Karpas-422 (cell line): ENCODE data around the gene PTPRD. TPM values are rescaled to one million over a fixed set of nuclear protein-coding genes. Genes with fewer than 3 reads are reported as not detected.

Source experiments
- DNase-seq: peaks from one replicate; pipeline ENCODE4 v3.0.0-alpha.2; 2015
- H2AFZ ChIP-seq: fragments of 200-600 bp; sonication (generic); 2 replicates; pipeline ENCODE4 v1.6.1; 2014; ENCODE audit warnings: antibody characterized with exemption, low read length, mixed read lengths
- H3K27ac ChIP-seq: fragments of 200-600 bp; sonication (generic); 2 replicates; pipeline ENCODE4 v1.5.1; 2014; ENCODE audit warnings: mild to moderate bottlenecking, low read length, moderate library complexity
- H3K27me3 ChIP-seq: fragments of 200-600 bp; sonication (generic); 2 replicates; pipeline ENCODE4 v1.6.1; 2014; ENCODE audit warnings: low read length, mixed read lengths
- H3K36me3 ChIP-seq: fragments of 200-600 bp; sonication (generic); 2 replicates; pipeline ENCODE4 v1.6.1; 2014; ENCODE audit warnings: low read length, mixed read lengths; ENCODE audit not compliant: insufficient read depth
- H3K4me1 ChIP-seq: fragments of 200-600 bp; sonication (generic); 2 replicates; pipeline ENCODE4 v1.6.1; 2014; ENCODE audit warnings: mild to moderate bottlenecking, low read length, mixed read lengths
- H3K4me2 ChIP-seq: fragments of 200-600 bp; sonication (generic); 2 replicates; pipeline ENCODE4 v1.6.1; 2014; ENCODE audit warnings: low read length, low read depth, mild to moderate bottlenecking; ENCODE audit not compliant: poor library complexity, severe bottlenecking
- H3K4me3 ChIP-seq: fragments of 200-600 bp; sonication (generic); 2 replicates; pipeline ENCODE4 v1.5.1; 2014; ENCODE audit warnings: mild to moderate bottlenecking, antibody characterized with exemption, low read length, mixed read lengths
- H3K79me2 ChIP-seq: fragments of 200-600 bp; sonication (generic); 2 replicates; pipeline ENCODE4 v1.6.1; 2014; ENCODE audit warnings: mild to moderate bottlenecking, low read length, mixed read lengths
- H3K9ac ChIP-seq: fragments of 200-600 bp; sonication (generic); 2 replicates; pipeline ENCODE4 v1.6.0; 2014; ENCODE audit warnings: low read length
- H3K9me2 ChIP-seq: fragments of 200-600 bp; sonication (generic), shearing (Covaris generic); replicated peaks from 2 replicates; pipeline ENCODE4 v1.6.0; 2014; ENCODE audit warnings: mild to moderate bottlenecking, low read length, moderate library complexity; ENCODE audit not compliant: insufficient read depth
- H3K9me3 ChIP-seq: fragments of 300-700, 200-600 bp; sonication (generic); 2 replicates; pipeline ENCODE4 v1.6.1; 2014; ENCODE audit warnings: low read length, mixed read lengths
- H4K20me1 ChIP-seq: fragments of 200-600 bp; sonication (generic); 2 replicates; pipeline ENCODE4 v1.6.1; 2014; ENCODE audit warnings: mild to moderate bottlenecking, antibody characterized with exemption, low read length, low read depth; ENCODE audit not compliant: insufficient read depth
- total RNA-seq: library from RNA; depleted of rRNA; stranded (reverse); fragments of >200 nt; shearing (Covaris generic); gene quantifications from 2 replicates; pipeline ENCODE4 v1.2.3, GENCODE V29; 2014; ENCODE audit warnings: low replicate concordance

The PTPRD gene
- total RNA-seq, 1 experiment from 2014 or later, result 0.63 TPM

DNA sequence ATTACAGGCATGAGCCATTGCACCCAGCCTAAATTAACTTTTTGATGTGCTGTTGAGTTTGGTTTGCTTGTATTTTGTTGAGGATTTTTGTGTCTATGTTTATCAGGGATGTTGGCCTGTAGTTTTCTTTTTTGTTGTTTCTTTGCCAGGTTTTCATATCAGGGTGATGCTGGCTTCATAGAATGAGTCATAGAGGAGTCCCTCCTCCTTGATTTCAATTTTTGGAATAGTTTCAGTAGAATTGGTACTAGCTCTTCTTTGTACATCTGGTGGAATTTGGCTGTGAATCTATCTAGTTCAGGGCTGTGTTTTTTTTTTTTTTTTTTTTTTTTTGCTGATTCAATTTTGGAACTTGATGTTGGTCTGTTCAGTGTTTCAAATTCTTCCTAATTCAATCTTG, 1648.9 kb downstream of the PTPRD start:
- Histone ChIP-seq H3K9ac (no peak overlapping the region), H3K4me3 (no peak overlapping the region), H3K9me2 (no peaks in the 10 kb centered on the region), H3K4me1 (no peaks in the 10 kb centered on the region), H2AFZ (no peak overlapping the region), H3K9me3 (peaks cover 18% of the 10 kb centered on the region), H3K27me3 (no peaks in the 10 kb centered on the region), H3K79me2 (no peaks in the 10 kb centered on the region), H3K36me3 (no peaks in the 10 kb centered on the region), H3K27ac (no peak overlapping the region), H4K20me1 (no peaks in the 10 kb centered on the region), H3K4me2 (no peak overlapping the region)
- DNase-seq, result no peak

DNA sequence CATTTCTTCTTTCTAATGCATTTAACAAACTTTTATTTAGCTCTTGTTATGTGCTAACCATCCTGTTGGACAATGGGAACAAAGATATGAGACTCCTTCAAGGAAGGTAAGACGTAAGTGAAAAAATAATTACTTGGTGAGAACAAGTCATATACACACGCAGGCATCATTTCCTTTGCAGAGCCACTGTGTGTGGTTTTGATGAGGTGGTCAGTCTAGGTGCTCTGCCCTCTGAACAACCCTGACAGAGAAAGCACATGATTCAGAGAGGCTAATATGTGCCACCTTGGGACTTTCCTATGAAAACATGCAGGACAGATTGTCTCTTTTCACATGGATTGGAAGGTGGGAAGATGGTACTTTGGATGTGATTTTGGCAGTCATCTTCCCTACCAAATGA, 1650.7 kb downstream of the PTPRD start:
- Histone ChIP-seq H3K4me3 (no peak overlapping the region), H2AFZ (no peak overlapping the region), H3K9me3 (peaks cover 21% of the 10 kb centered on the region), H3K4me1 (no peaks in the 10 kb centered on the region), H3K9ac (no peak overlapping the region), H3K4me2 (no peak overlapping the region), H4K20me1 (no peaks in the 10 kb centered on the region), H3K36me3 (no peaks in the 10 kb centered on the region), H3K9me2 (no peaks in the 10 kb centered on the region), H3K27ac (no peak overlapping the region), H3K79me2 (no peaks in the 10 kb centered on the region), H3K27me3 (no peaks in the 10 kb centered on the region)
- DNase-seq, result no peak

DNA sequence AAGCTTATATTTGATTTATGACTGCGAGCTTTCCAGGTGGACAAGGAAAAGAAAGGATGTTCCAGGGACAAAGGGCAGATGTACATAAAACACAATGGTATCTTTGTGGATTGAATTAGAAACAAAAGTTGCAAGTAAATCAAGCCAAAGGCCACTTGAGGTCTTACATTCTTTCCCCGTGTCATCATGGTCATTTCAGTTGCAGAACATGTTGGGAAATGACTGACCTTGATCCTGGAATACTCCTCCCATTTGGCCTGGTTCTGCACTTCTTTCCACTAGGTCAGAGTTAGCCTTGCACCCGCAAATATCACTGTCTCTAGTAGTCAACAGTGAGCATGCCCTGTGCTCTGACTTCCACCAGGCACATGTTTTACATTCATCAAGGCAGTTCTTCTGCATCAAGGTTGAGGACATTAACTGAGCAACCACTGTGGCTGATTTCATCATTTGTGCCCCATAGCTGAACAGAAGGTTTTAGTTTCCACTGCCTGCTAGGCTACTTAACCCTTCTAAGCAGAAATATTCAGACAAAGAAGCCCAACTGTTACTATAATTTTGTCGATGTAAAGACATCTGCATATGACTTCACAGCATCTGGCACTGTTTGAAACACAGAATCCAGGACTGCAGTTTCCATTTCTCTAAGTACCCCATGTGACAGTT, 1651.5 kb downstream of the PTPRD start:
- Histone ChIP-seq H3K27ac (no peak overlapping the region), H3K4me2 (no peak overlapping the region), H3K4me3 (no peak overlapping the region), H3K27me3 (no peaks in the 10 kb centered on the region), H3K4me1 (no peaks in the 10 kb centered on the region), H3K9me3 (peaks cover 21% of the 10 kb centered on the region), H3K9ac (no peak overlapping the region), H4K20me1 (no peaks in the 10 kb centered on the region), H3K9me2 (no peaks in the 10 kb centered on the region), H3K36me3 (no peaks in the 10 kb centered on the region), H3K79me2 (no peaks in the 10 kb centered on the region), H2AFZ (no peak overlapping the region)
- DNase-seq, result no peak

DNA sequence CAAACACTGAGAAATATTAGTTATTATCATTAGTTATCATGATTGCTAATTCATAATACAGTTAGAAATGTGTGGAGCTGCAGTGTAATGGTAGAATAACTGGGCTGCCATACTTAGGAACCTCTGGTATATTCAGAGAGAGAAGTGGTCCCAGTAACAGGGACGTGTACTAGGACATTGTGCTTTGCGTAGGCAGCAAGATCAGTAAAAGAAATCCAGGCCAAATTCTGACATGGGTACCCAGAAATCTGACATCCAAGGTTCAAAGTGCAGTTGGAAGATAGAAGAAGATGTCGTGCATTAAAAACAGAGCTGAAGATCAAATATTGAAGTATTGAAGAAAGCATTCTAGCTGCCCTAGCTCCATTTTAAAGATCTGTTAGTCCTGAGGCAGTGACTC, 1652.5 kb downstream of the PTPRD start:
- H3K9me2 ChIP-seq, result no peaks in the 10 kb centered on the region
- DNase-seq, result no peak
- no peaks in the 10 kb centered on the region for H4K20me1 ChIP-seq
- no peak overlapping the region for H3K27ac ChIP-seq
- no peaks in the 10 kb centered on the region for H3K4me1 ChIP-seq
- no peak overlapping the region for H2AFZ ChIP-seq
- H3K4me2 ChIP-seq, result no peak overlapping the region
- no peak overlapping the region for H3K9ac ChIP-seq
- H3K4me3 ChIP-seq, result no peak overlapping the region
- H3K27me3 ChIP-seq, result no peaks in the 10 kb centered on the region
- H3K79me2 ChIP-seq, result no peaks in the 10 kb centered on the region
- H3K9me3 ChIP-seq, result peaks cover 12% of the 10 kb centered on the region
- H3K36me3 ChIP-seq, result no peaks in the 10 kb centered on the region

DNA sequence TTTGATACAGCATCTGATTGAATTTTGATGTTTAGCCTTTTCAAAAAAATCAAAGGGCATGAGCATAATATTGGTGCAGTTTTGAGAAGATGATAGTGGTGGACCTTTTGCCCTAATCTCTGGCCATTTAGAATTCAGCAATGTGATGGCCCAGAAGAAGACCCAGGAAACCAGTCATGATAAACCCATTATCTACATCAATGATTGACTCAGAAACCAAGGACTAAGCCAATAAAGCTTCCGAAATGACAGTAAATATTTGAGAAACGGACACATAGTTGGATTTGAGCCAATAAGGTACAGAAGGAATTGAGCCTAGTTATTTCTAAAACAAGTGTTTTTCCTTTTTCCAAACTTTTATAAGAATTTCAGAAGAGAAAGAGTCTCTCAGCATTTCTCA, 1654.4 kb downstream of the PTPRD start:
- Histone ChIP-seq H3K9me2 (no peaks in the 10 kb centered on the region), H3K4me2 (no peak overlapping the region), H2AFZ (no peak overlapping the region), H3K36me3 (no peaks in the 10 kb centered on the region), H3K4me3 (no peak overlapping the region), H3K79me2 (no peaks in the 10 kb centered on the region), H3K9ac (no peak overlapping the region), H3K9me3 (peaks cover 18% of the 10 kb centered on the region), H4K20me1 (no peaks in the 10 kb centered on the region), H3K27me3 (no peaks in the 10 kb centered on the region), H3K27ac (no peak overlapping the region), H3K4me1 (no peaks in the 10 kb centered on the region)
- DNase-seq, result no peak

DNA sequence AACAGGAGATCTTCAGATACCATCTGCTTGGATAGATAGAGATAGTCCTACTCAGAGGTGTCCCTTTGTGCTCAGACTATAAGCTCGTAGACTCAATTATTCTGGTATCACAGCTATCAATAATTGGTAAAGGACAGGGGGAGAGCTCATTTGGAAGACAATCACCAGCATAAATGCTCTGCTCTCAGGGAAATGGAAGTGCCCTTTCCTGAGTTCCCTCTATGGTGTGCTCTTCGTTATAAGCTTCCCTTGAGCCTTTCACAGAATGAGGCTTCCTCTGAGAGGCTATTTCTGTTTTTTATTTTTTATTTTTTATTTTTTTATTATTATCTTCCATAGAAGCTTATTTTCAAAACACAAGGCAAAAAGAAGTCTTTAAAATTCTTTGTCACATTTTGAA, 1657.5 kb downstream of the PTPRD start:
- Histone ChIP-seq H2AFZ (no peak overlapping the region), H4K20me1 (no peaks in the 10 kb centered on the region), H3K4me3 (no peak overlapping the region), H3K36me3 (no peaks in the 10 kb centered on the region), H3K4me2 (no peak overlapping the region), H3K9me2 (no peaks in the 10 kb centered on the region), H3K27ac (no peak overlapping the region), H3K27me3 (no peaks in the 10 kb centered on the region), H3K9me3 (peaks cover 23% of the 10 kb centered on the region), H3K9ac (no peak overlapping the region), H3K4me1 (no peaks in the 10 kb centered on the region), H3K79me2 (no peaks in the 10 kb centered on the region)
- no peak for DNase-seq

DNA sequence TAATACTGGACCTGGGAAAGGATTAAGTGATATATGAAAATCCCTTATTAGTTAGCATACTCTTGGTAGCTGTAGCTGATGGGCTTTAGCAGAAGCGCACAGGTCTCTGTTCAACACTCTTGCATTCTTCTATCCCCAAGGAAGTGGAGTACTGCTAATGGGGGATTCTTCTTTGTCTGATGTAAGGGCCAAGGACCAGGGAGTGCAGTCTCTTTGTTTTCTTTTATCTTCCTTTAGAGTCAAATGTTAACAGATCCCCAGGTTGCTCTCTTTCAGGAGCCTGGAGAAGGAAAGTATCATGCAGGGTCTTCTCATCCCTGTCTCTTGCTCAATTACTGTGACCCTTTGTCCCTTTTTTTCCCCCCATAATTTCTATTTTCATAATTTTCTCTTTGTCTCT, 1666.3 kb downstream of the PTPRD start:
- Histone ChIP-seq H3K4me2 (no peak overlapping the region), H3K9ac (no peak overlapping the region), H3K27ac (no peak overlapping the region), H3K9me2 (no peaks in the 10 kb centered on the region), H4K20me1 (no peaks in the 10 kb centered on the region), H3K4me3 (no peak overlapping the region), H3K27me3 (no peaks in the 10 kb centered on the region), H3K4me1 (no peaks in the 10 kb centered on the region), H3K79me2 (no peaks in the 10 kb centered on the region), H3K36me3 (no peaks in the 10 kb centered on the region), H3K9me3 (peaks cover 8% of the 10 kb centered on the region), H2AFZ (no peak overlapping the region)
- DNase-seq, result no peak

DNA sequence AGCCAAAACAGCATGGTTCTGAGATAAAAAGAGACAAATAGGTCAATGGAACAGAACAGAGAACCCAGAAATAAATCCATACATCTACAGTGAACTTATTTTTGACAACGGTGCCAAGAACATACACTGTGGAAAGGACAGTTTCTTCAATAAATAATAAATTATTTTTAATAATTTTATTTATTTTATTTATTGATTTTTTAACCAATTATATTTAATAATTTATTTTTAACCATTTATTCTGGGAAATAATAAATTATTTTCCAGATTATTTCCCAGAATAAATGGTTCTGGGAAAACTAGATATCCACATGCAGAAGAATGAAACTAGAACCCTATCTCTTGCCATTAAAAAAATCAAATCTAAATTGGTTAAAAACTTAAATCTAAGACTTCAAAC, 1669.4 kb downstream of the PTPRD start:
- no peak overlapping the region for H2AFZ ChIP-seq
- H3K4me3 ChIP-seq, result no peak overlapping the region
- H3K79me2 ChIP-seq, result no peaks in the 10 kb centered on the region
- no peaks in the 10 kb centered on the region for H3K4me1 ChIP-seq
- no peaks in the 10 kb centered on the region for H3K36me3 ChIP-seq
- peaks cover 8% of the 10 kb centered on the region for H3K9me3 ChIP-seq
- H3K9ac ChIP-seq, result no peak overlapping the region
- no peak overlapping the region for H3K4me2 ChIP-seq
- no peaks in the 10 kb centered on the region for H4K20me1 ChIP-seq
- H3K27me3 ChIP-seq, result no peaks in the 10 kb centered on the region
- H3K9me2 ChIP-seq, result no peaks in the 10 kb centered on the region
- H3K27ac ChIP-seq, result no peak overlapping the region
- no peak for DNase-seq

DNA sequence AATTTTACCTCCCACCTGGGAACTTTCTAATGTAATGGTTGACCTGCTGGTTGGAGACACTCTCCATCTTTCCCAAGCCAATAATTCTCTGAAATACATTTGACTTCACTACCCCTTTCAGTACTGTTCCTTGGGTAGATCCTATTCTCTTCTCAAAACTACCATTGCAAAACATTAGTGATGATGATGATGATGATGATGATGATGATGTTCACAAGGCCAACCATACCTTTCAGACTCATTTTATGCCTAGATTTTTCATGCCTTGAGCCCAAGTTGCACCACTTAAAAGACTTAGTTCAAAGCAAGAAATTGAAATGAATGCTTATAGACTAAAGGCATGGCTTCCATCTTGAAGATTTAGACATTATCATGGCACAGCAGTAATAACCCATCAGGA, 1672.2 kb downstream of the PTPRD start:
- H3K79me2 ChIP-seq, result no peaks in the 10 kb centered on the region
- no peaks in the 10 kb centered on the region for H3K36me3 ChIP-seq
- peaks cover 7% of the 10 kb centered on the region for H3K9me3 ChIP-seq
- H4K20me1 ChIP-seq, result no peaks in the 10 kb centered on the region
- H3K9me2 ChIP-seq, result no peaks in the 10 kb centered on the region
- DNase-seq, result no peak
- no peaks in the 10 kb centered on the region for H3K27me3 ChIP-seq
- no peak overlapping the region for H3K4me2 ChIP-seq
- no peak overlapping the region for H3K27ac ChIP-seq
- H3K4me3 ChIP-seq, result no peak overlapping the region
- H3K9ac ChIP-seq, result no peak overlapping the region
- no peak overlapping the region for H2AFZ ChIP-seq
- no peaks in the 10 kb centered on the region for H3K4me1 ChIP-seq
